ENCODE results near the gene PLCD4.

GRCh38 chr2:218569661-218570500 is 37.8 kb upstream of the PLCD4 start:
- no peak for TF ChIP-seq CTCF (conservative IDR thresholded peaks at IDR 0.05; ENCODE audit: low read length)
- no peak for TF ChIP-seq EZH2phosphoT487 (IDR thresholded peaks at IDR 0.05; ENCODE audit: borderline replicate concordance)
